SK-N-SH (cell line): ENCODE measurements around the gene ASTN2. TPM values are rescaled to one million over a fixed set of nuclear protein-coding genes. Genes with fewer than 3 reads are reported as not detected.
"Not testable (repeated sequence)": the region's sequence is repeated elsewhere in the genome, so short reads cannot be mapped to it uniquely, and the experiment has no call there.

Experiments used
- CTCF ChIA-PET: fragments of 300-600, 350-600 bp; formaldehyde crosslinking; extraction: SDS; loops from one replicate; lab custom pipeline; 2021; lab: Yijun Ruan, JAX
- POLR2A ChIA-PET: fragments of 350-600 bp; sonication (Branson Sonifier 250); formaldehyde crosslinking; extraction: SDS; loops from one replicate; lab custom pipeline; 2020; ENCODE audit warnings: antibody characterized with exemption, inconsistent platforms; lab: Yijun Ruan, JAX
- DNase-seq: peaks from one replicate; pipeline ENCODE4 v3.0.0; 2012
- H2AFZ ChIP-seq: fragments of 200-600 bp; sonication (generic); 2 replicates; pipeline ENCODE4 v1.8.1; 2016; ENCODE audit warnings: antibody characterized with exemption, mild to moderate bottlenecking, low read depth
- H3F3A ChIP-seq: fragments of 200-600 bp; sonication (generic); replicated peaks from 2 replicates; pipeline ENCODE3; 2016; ENCODE audit warnings: antibody characterized with exemption, mild to moderate bottlenecking; ENCODE audit not compliant: insufficient read depth
- H3K27ac ChIP-seq, 2 experiments: fragments of 200-500 bp in 1 of 2; fragments of 200-600 bp in 1 of 2; sonication (Bioruptor generic) in 1 of 2; sonication (generic), shearing (Covaris generic) in 1 of 2; 2 replicates each; pipeline versions ENCODE4 v1.5.1 to v1.6.1; 2014 to 2016; ENCODE audit warnings: low read depth in 2 of 2, inconsistent platforms in 1 of 2, low read length in 1 of 2, mild to moderate bottlenecking in 1 of 2, mixed read lengths in 1 of 2
- H3K27me3 ChIP-seq: fragments of 200-600 bp; sonication (generic), shearing (Covaris generic); 2 replicates; pipeline ENCODE4 v1.6.1; 2016; ENCODE audit warnings: mixed run types; ENCODE audit not compliant: insufficient read depth
- H3K36me3 ChIP-seq, 2 experiments: fragments of 200-500 bp in 1 of 2; fragments of 200-600 bp in 1 of 2; sonication (Bioruptor generic) in 1 of 2; sonication (generic) in 1 of 2; replicated peaks in 1 of 2; 2 replicates each; pipeline versions ENCODE3 to v1.5.1; 2014 to 2016; ENCODE audit warnings: low read length in 1 of 2, mild to moderate bottlenecking in 1 of 2; ENCODE audit not compliant: insufficient read depth in 2 of 2, control insufficient read depth in 1 of 2
- H3K4me1 ChIP-seq, 2 experiments: fragments of 200-500 bp in 1 of 2; fragments of 200-600 bp in 1 of 2; sonication (Bioruptor generic) in 1 of 2; sonication (generic), shearing (Covaris generic) in 1 of 2; 2 replicates each; pipeline versions ENCODE4 v1.5.1 to v1.6.1; 2014 to 2016; ENCODE audit warnings: low read depth in 1 of 2, low read length in 1 of 2, mixed run types in 1 of 2; ENCODE audit not compliant: insufficient read depth in 2 of 2, control insufficient read depth in 1 of 2
- H3K4me2 ChIP-seq: fragments of 200-600 bp; sonication (generic), shearing (Covaris generic); 2 replicates; pipeline ENCODE4 v1.6.1; 2017; ENCODE audit warnings: mixed run types
- H3K4me3 ChIP-seq, 2 experiments: fragments of 200-500 bp in 1 of 2; fragments of 200-600 bp in 1 of 2; sonication (Bioruptor generic) in 1 of 2; sonication (generic), shearing (Covaris generic) in 1 of 2; 2 replicates each; pipeline versions ENCODE4 v1.5.1 to v1.8.1; 2014 to 2016; ENCODE audit warnings: low read depth in 2 of 2, inconsistent platforms in 1 of 2, low read length in 1 of 2, mild to moderate bottlenecking in 1 of 2, mixed read lengths in 1 of 2, moderate library complexity in 1 of 2
- H3K79me2 ChIP-seq: fragments of 200-600 bp; sonication (generic); 2 replicates; pipeline ENCODE4 v1.8.1; 2017; ENCODE audit warnings: mild to moderate bottlenecking; ENCODE audit not compliant: insufficient read depth
- H3K9ac ChIP-seq: fragments of 200-600 bp; sonication (generic); 2 replicates; pipeline ENCODE4 v1.6.1; 2017; ENCODE audit warnings: mixed run types
- H3K9me2 ChIP-seq: fragments of 200-600 bp; sonication (generic); 2 replicates; pipeline ENCODE4 v1.6.1; 2017; ENCODE audit warnings: mixed run types
- H3K9me3 ChIP-seq: fragments of 200-600 bp; sonication (generic); 2 replicates; pipeline ENCODE4 v1.6.1; 2017; ENCODE audit warnings: mixed run types, mild to moderate bottlenecking, moderate library complexity
- H4K20me1 ChIP-seq: fragments of 200-600 bp; sonication (generic); 2 replicates; pipeline ENCODE4 v1.6.1; 2017; ENCODE audit warnings: mild to moderate bottlenecking, mixed run types; ENCODE audit not compliant: insufficient read depth
- CHD2 ChIP-seq: fragments of 150-350 bp; IDR thresholded peaks from 2 replicates; pipeline ENCODE4 v1.6.1; 2018; ENCODE audit warnings: low read length; ENCODE audit not compliant: partially characterized antibody
- EZH2phosphoT487 ChIP-seq: fragments of 200-600 bp; sonication (generic); IDR thresholded peaks from 2 replicates; pipeline ENCODE4 v1.6.1; 2017; ENCODE audit warnings: low read depth, mixed run types, mild to moderate bottlenecking, antibody characterized with exemption, moderate library complexity, borderline replicate concordance
- FOXJ3 ChIP-seq: sonication (generic); formaldehyde crosslinking; IDR thresholded peaks from 2 replicates; pipeline ENCODE4 v1.5.1; 2020; ENCODE audit warnings: mild to moderate bottlenecking, missing genetic modification reagents
- FOXM1 ChIP-seq: IDR thresholded peaks from 2 replicates; pipeline ENCODE4 v1.4.0; 2012; ENCODE audit warnings: low read depth, mild to moderate bottlenecking
- GABPA ChIP-seq: IDR thresholded peaks from 2 replicates; pipeline ENCODE4 v1.4.0; 2012; ENCODE audit warnings: low read depth, mild to moderate bottlenecking
- GATA2 ChIP-seq: sonication (generic); formaldehyde crosslinking; IDR thresholded peaks from 2 replicates; pipeline ENCODE4 v1.5.0; 2020; ENCODE audit warnings: mild to moderate bottlenecking, missing genetic modification reagents
- NFIC ChIP-seq: IDR thresholded peaks from 2 replicates; pipeline ENCODE4 v1.4.0; 2012; ENCODE audit warnings: borderline replicate concordance
- RAD21 ChIP-seq: IDR thresholded peaks from 2 replicates; pipeline ENCODE4 v1.6.1; 2012; ENCODE audit warnings: mild to moderate bottlenecking, low read length
- SMC3 ChIP-seq: IDR thresholded peaks from 2 replicates; pipeline ENCODE4 v1.6.1; 2012; ENCODE audit warnings: low read depth, low read length, improper control_type of control experiment
- TEAD4 ChIP-seq: IDR thresholded peaks from 2 replicates; pipeline ENCODE4 v1.4.0; 2012; ENCODE audit warnings: mild to moderate bottlenecking, borderline replicate concordance; ENCODE audit not compliant: insufficient read depth
- WGBS: methylation state at CpG from one replicate; pipeline ENCODE4 v1.1.6; 2017; ENCODE audit warnings: low lambda C conversion rate; 5-methylcytosine and 5-hydroxymethylcytosine counted together
- polyA plus RNA-seq, 3 experiments: library from polyadenylated mRNA; depleted of rRNA; stranded (reverse); fragments of >200 nt; gene quantifications; 2 replicates each; pipeline ENCODE4 v1.2.3, GENCODE V29; 2012
- TF ChIP-seq, protein P1 (sequence below): fragments of 200-600 bp; sonication (generic); IDR thresholded peaks from 2 replicates; pipeline ENCODE4 v1.6.1; 2017; ENCODE audit warnings: antibody characterized with exemption, mild to moderate bottlenecking, moderate library complexity
- TF ChIP-seq, protein P2 (sequence below): fragments of 150-350 bp; IDR thresholded peaks from 2 replicates; pipeline ENCODE4 v1.6.1; 2017; ENCODE audit warnings: antibody characterized with exemption, low read length, low read depth, borderline replicate concordance

Gene ASTN2
- polyA plus RNA-seq, 1 of the 3 experiments (the other 2 are of a cell fraction) = 6.6 TPM

DNA sequence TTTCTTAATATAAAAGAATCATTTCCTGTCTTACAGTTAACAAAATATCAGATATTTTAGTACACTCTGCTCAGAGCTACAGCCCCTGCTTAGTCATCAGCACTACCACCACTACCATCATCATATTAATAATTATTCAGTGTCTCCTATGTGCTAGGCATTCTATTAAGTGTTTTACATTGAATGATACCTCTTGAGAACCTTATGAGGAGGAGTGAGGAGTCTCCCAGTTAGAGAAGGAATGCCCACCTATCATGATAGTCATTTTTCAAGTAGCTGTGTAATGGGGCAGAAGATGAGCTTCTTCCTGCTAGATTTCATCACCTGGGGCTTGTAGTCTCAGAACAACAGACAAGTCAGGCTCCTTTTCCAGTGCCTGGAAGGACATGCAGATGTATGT is 489.7 kb downstream of the ASTN2 start:
- DNase-seq = no peak
- no peaks in the 10 kb centered on the region for H3K79me2 ChIP-seq
- H3K4me2 ChIP-seq = no peak overlapping the region
- POLR2A ChIA-PET = no interaction called here
- TF ChIP-seq EZH2phosphoT487 = no peak
- no peak for TF ChIP-seq NFIC
- no peak for TF ChIP-seq FOXJ3 (CRISPR knock-in tag)
- no peak for TF ChIP-seq FOXM1
- TF ChIP-seq RAD21 = no peak
- no peak for TF ChIP-seq SMC3
- no peak for TF ChIP-seq CHD2
- no peak for TF ChIP-seq GABPA
- no peak overlapping the region for H2AFZ ChIP-seq
- no peaks in the 10 kb centered on the region for H3F3A ChIP-seq
- H3K27ac ChIP-seq = no peak overlapping the region
- no peaks in the 10 kb centered on the region for H3K9me2 ChIP-seq
- no peaks in the 10 kb centered on the region for H3K9me3 ChIP-seq
- no peaks in the 10 kb centered on the region for H3K27me3 ChIP-seq
- CTCF ChIA-PET = interaction anchor here (1.1 to 1.2 kb wide), 2 partner anchors 12 to 18 kb away, joined by 3 read pairs; no protein-coding TSS in a partner anchor
- no peaks in the 10 kb centered on the region for H3K36me3 ChIP-seq
- H3K9ac ChIP-seq = no peak overlapping the region
- H3K4me3 ChIP-seq = no peak overlapping the region
- peaks cover 0 to 5% of the 10 kb centered on the region in 2 experiments; a peak in 1 of 4 replicates for H3K4me1 ChIP-seq
- H4K20me1 ChIP-seq = no peaks in the 10 kb centered on the region

DNA sequence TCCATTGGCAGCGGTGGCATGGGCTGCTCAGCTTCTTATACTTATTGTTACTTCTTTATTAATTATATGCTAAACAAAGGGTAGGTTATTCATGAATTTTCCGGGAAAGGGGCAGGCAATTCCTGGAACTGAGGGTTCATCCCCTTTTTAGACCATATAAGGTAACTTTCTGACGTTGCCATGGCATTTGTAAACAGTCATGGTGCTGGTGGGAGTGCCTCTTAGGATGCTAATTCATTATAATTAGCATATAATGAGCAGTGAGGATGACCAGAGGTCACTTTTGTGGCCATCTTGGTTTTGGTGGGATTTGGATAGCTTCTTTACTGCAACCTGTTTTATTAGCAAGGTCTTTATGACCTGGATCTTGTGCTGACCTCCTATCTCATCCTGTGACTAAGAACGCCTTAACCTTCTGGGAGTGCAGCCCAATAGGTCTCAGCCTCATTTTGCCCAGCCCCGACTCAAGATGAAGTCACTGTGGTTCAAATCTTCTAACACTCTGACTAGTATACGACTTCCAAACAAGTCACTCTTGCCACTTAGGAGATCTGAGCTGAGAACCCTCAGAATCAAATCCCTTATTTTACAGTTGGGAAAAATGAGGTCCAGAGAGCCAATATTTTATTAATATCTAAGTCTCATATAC is 490.3 kb downstream of the ASTN2 start:
- no peaks in the 10 kb centered on the region for H3K9me3 ChIP-seq
- H3K9me2 ChIP-seq = no peaks in the 10 kb centered on the region
- H3K4me3 ChIP-seq = no peak overlapping the region
- no peak for TF ChIP-seq GATA2 (CRISPR knock-in tag)
- TF ChIP-seq NFIC = no peak
- no peak for TF ChIP-seq SMC3
- TF ChIP-seq, protein P1, sequence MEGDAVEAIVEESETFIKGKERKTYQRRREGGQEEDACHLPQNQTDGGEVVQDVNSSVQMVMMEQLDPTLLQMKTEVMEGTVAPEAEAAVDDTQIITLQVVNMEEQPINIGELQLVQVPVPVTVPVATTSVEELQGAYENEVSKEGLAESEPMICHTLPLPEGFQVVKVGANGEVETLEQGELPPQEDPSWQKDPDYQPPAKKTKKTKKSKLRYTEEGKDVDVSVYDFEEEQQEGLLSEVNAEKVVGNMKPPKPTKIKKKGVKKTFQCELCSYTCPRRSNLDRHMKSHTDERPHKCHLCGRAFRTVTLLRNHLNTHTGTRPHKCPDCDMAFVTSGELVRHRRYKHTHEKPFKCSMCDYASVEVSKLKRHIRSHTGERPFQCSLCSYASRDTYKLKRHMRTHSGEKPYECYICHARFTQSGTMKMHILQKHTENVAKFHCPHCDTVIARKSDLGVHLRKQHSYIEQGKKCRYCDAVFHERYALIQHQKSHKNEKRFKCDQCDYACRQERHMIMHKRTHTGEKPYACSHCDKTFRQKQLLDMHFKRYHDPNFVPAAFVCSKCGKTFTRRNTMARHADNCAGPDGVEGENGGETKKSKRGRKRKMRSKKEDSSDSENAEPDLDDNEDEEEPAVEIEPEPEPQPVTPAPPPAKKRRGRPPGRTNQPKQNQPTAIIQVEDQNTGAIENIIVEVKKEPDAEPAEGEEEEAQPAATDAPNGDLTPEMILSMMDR = no peak
- TF ChIP-seq, protein P2, sequence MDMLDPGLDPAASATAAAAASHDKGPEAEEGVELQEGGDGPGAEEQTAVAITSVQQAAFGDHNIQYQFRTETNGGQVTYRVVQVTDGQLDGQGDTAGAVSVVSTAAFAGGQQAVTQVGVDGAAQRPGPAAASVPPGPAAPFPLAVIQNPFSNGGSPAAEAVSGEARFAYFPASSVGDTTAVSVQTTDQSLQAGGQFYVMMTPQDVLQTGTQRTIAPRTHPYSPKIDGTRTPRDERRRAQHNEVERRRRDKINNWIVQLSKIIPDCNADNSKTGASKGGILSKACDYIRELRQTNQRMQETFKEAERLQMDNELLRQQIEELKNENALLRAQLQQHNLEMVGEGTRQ = no peak
- TF ChIP-seq TEAD4 = no peak
- no peak overlapping the region for H2AFZ ChIP-seq
- no peak for DNase-seq
- H3K27ac ChIP-seq = no peak overlapping the region
- POLR2A ChIA-PET = no interaction called here
- CTCF ChIA-PET = interaction anchor here (1.1 to 1.2 kb wide), 2 partner anchors 11 to 19 kb away, joined by 3 read pairs; no protein-coding TSS in a partner anchor
- H3K4me1 ChIP-seq = no peaks in the 10 kb centered on the region; a peak in 1 of 4 replicates
- H3K27me3 ChIP-seq = no peaks in the 10 kb centered on the region
- H3K4me2 ChIP-seq = no peak overlapping the region
- H3K79me2 ChIP-seq = no peaks in the 10 kb centered on the region
- no peak overlapping the region for H3K9ac ChIP-seq
- no peaks in the 10 kb centered on the region for H4K20me1 ChIP-seq
- H3K36me3 ChIP-seq = no peaks in the 10 kb centered on the region
- WGBS = 33% methylated on average over 6 of the region's 6 CpGs
- H3F3A ChIP-seq = no peaks in the 10 kb centered on the region

DNA sequence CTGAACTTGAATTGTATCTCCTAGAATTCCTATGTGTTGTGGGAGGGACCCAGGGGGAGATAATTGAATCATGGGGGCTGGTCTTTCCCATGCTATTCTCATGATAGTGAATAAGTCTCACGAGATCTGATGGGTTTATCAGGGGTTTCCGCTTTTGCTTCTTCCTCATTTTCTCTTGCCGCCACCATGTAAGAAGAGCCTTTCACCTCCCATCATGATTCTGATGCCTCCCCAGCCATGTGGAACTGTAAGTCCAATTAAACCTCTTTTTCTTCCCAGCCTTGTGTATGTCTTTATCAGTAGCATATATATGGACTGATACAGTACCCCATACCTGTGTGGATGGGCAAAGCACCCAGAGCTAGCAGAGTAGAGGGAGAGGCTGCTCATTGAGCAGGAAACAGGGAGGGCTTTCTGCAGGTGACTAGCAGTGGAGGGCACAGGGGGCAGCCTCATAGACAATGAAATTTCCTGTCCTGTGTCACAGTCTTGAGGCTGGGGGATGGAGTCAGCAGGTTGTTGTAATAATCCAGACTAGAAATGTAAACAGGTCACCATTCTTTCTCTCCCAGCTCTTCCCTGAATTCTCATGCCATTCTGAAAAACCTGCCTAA is 496.9 kb downstream of the ASTN2 start:
- WGBS = 37% methylated on average over 3 of the region's 3 CpGs
- CTCF ChIA-PET = interaction anchor here (0.9 to 1.2 kb wide), 2 partner anchors 46 to 68 kb away, joined by 3 read pairs; no protein-coding TSS in a partner anchor
- H4K20me1 ChIP-seq, H3K4me2 ChIP-seq, H3F3A ChIP-seq, H3K27me3 ChIP-seq, H3K9me2 ChIP-seq, H3K36me3 ChIP-seq, H3K27ac ChIP-seq, POLR2A ChIA-PET, H2AFZ ChIP-seq, H3K9ac ChIP-seq, DNase-seq, H3K4me3 ChIP-seq, H3K4me1 ChIP-seq, H3K79me2 ChIP-seq, H3K9me3 ChIP-seq: not testable (repeated sequence)
